NCI-H2107 treated with DMSO at 0.1 percent for 48 hours (cell line): ENCODE data around the gene ASL.
A peak's percentile ranks its signal among the peaks of the same experiment; 100 is the strongest.
"Not testable (repeated sequence)": the region's sequence is repeated elsewhere in the genome, so short reads cannot be mapped to it uniquely, and the experiment has no call there.

Experiments
- DNase-seq: peaks from one replicate; lab custom pipeline; 2025; ENCODE audit not compliant: unreplicated experiment; lab: John Stamatoyannopoulos, UW

Gene ASL

GRCh38 chr7:66076462-66077329 lies 1.1 kb downstream of the ASL start:
- DNase-seq: no peak

DNA sequence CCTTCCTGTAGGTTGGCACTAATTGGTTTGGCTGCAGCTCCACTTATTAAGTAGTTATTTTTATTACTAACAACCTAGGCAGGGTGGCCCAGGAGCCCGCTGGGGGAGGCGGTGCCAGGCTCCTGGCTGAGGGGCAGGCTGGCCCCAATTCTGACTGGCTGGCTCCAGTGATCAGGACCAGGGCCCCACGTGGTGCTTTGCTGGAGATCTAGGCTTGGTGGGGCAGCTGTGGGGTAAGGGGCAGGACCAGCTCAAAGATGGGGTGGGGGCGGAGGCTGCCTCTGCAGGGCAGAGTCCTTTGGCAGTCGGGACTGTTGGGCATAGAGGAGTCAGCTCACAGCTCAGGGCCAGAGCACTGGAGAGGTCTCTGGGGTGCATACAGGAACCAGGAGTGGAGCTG lies 2.4 kb downstream of the ASL start:
- no peak for DNase-seq

GRCh38 chr7:66082083-66082482 lies 6.5 kb downstream of the ASL start:
- no peak for DNase-seq

DNA sequence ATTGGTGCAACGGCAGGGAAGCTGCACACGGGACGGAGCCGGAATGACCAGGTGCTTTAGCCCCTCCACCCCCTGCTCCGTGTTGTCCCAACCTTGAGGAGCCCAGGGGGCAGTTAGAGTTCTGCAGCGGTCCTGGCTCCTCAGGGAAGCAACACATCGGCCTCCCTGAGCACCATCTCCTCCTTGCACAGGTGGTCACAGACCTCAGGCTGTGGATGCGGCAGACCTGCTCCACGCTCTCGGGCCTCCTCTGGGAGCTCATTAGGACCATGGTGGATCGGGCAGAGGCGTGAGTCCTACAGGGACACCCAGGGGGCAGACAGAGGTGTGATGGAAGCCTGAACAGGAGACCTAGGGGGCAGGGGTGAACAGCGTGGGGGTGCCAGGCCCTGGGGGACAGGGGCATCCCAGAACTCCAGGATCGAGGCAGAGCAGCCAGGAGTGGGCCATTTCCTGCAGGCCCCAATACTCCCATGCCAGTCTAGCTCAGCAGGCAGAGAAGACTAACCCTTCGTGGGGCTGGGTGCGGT lies 7.3 kb downstream of the ASL start:
- no peak for DNase-seq

- no peak for DNase-seq
Observed at GRCh38 chr7:66083677-66084076, 8.1 kb downstream of the ASL start.

DNA sequence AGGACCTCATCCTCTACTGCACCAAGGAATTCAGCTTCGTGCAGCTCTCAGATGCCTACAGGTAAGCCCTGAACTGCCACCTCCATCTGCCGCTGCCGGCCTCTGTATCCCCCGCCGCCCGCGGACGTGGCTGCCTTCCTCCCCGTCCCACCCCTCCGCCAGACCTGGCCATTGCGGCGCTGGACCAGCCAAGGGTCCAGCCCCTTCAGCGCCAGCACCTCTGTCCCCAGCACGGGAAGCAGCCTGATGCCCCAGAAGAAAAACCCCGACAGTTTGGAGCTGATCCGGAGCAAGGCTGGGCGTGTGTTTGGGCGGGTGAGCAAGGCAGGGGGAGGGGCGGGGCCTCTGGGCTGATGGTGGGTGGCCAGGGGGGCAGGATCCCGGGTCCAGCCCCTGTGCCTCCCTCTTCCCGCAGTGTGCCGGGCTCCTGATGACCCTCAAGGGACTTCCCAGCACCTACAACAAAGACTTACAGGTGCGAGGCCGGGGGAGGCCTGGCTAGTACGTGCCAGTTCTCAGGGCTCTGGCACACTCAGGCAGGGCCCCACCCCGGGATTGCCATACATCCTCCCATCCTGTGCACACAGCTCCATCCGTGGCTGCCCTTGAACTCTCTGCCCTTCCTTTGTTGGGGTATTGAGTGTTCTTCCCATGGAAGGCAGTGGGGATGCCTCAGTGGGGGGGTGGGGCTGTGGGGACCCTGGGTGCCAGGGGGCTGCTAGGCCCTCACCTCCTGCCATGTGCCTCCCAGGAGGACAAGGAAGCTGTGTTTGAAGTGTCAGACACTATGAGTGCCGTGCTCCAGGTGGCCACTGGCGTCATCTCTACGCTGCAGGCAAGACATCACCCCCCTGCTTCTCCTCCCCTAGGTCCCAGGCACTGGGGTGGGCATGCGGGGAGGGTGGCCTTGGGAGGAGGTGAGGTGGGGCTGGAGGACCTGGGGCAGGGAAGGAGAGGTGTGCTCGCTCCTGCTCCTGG lies 13.5 kb downstream of the ASL start:
- peak; percentile 44 for DNase-seq

DNA sequence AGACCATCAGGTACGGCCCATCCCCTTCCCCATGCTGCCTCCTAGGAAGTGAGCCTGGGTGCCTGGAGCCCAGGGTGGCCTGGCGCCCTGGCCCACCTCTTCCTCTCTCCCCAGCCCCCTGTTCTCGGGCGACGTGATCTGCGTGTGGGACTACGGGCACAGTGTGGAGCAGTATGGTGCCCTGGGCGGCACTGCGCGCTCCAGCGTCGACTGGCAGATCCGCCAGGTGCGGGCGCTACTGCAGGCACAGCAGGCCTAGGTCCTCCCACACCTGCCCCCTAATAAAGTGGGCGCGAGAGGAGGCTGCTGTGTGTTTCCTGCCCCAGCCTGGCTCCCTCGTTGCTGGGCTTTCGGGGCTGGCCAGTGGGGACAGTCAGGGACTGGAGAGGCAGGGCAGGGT lies 17.0 kb downstream of the ASL start:
- DNase-seq: no peak

DNA sequence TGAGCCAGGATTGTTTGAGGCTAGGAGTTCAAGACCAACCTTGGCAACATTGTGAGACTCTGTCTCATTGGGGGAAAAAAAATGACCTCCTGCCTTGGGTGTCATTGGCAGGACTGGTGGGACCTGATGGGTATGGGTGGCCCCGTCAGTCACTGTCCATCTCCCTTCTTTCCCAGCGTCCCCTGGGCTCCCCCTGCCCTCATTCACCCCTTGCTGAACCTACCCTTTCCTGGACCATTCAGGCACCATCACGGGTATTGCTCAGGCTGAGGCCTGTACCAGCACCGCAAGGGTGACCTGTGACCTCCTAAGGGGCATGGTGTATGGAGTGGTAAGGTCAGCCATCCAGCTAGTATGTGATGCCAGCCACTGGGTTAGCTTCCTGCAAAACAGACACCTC lies 19.4 kb downstream of the ASL start:
- DNase-seq: no peak

GRCh38 chr7:66099232-66099550 lies 23.6 kb downstream of the ASL start:
- no peak for DNase-seq

- peak; percentile 72 for DNase-seq
Observed at GRCh38 chr7:66099551-66100407, 24.2 kb downstream of the ASL start.

GRCh38 chr7:66100408-66101050 lies 24.9 kb downstream of the ASL start:
- DNase-seq: no peak

- DNase-seq: not testable (repeated sequence)
Observed at GRCh38 chr7:66102168-66102567, 26.5 kb downstream of the ASL start.

DNA sequence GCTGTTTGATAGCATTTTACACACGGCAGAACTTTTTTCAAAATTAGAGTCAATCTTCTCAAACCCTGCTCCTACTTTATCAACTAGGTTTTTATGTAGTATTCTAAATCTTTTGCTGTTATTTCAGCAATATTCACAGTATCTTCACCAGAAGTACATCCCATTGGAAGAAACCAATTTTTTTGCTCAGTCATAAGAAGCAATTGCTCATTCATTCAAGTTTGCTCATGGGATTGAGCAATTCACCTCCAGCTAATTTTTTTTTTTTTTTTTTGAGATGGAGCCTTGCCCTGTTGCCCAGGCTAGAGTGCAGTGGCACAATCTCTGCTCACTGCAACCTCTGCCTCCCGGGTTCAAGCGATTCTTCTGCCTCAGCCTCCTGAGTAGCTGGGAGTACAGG lies 28.4 kb downstream of the ASL start:
- DNase-seq: not testable (repeated sequence)

DNA sequence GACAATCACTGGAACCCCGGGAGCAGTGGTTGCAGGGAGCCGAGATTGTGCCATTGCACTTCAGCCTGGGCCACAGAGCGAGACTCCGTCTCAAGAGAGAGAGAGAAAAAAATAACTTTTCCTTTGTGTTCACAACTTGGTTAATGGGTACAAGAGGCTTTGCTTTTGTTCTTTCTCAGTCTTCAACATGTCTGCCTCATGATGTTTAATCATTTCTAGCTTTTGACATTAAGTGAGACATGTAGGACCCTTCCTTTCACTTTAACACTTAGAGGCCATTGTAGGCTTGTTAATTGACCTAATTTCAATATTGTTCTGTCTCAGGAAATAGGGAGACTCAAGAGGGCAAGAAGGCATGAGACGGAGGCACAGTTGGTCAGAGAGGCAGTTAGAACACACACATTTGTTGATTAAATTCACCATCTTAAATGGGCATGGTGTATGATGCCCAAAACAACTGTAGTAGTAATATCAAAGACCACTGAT lies 29.7 kb downstream of the ASL start:
- DNase-seq: no peak

GRCh38 chr7:66108410-66108809 lies 32.8 kb downstream of the ASL start:
- not testable (repeated sequence) for DNase-seq

DNA sequence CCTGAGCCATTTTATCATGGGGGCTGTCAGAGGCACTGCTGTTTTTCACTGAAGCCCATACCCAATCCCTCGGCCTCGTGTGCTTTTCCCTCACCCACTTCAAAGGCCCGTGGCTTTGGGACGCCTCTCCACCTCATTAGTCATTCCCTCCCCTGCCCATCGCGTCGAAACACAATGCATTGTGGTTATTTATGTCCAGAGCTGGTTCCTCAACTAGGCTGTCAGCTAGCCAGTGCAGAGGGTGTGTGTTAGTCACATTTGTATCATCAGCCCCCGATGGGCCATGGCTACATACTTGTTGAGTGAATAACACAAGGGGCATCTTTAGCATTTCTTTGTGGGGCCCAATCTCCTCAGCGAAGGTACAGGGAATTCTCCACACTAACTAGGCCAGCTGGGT lies 35.2 kb downstream of the ASL start:
- DNase-seq: no peak

DNA sequence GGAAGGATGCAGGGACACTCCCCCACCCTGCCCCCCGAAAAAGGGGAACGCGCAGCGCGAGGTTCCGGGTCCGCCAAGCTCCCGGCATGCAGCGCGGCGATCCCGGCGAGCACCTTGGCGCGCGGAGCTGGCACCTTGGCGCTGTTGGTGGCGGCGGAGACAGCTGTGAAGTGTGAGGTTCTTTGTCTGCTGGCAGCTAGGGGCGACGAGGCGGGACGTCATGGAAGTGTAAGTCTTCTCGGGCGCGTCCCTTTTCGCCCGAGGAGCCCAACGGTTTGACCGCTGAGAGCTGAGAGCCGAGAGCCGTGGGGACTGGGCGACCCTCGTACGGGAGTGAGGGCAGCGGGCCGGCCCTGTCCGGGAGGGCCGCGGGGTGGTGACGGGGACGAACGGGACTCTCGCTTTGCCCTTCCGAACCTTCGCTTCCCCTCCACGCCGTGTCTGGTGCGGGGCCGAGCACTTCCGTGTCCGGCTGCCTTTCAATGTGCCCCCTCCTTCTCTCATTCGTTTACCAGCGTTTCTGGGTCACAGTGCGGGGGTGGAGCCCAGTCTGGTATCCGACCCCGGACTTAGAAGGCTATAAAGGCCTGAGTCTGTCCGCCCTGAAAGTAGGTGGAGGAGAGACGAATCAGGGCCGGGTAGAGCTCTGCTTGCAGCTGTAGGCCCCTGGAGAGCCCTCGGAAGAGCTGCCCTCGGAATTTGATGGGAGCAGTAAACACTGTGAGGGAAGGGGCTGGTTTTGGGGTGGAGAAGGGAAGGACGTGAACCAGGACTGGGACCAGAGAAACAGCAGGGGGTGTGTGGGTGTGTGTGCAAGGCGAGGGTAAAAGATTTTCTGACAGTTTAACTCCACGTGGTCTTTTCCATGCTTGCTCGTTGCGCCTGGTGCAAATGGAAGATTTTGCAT lies 39.4 kb downstream of the ASL start, which contains the start of gene CRCP:
Gene CRCP, plus strand, starts transcription at position 105 of the 907 bp plus-strand sequence. Its CDS starts 116 bp downstream, at position 221.
- DNase-seq: peak; percentile 47

GRCh38 chr7:66116680-66117420 lies 41.2 kb downstream of the ASL start:
- DNase-seq: not testable (repeated sequence)
